Effector memory CD4-positive, alpha-beta T cell (primary cell): ENCODE data around the gene GABRR1.
"Not testable (repeated sequence)": the region's sequence is repeated elsewhere in the genome, so short reads cannot be mapped to it uniquely, and the experiment has no call there.

Experiments used
- DNase-seq, 3 donors: peaks; one replicate each; pipeline ENCODE4 v3.0.0-alpha.2; 2020
- H3K27ac ChIP-seq: 2 replicates; pipeline ENCODE4 v1.7.0; 2013; ENCODE audit warnings: mild to moderate bottlenecking, low read length, moderate library complexity; ENCODE audit not compliant: insufficient read depth, poor library complexity, severe bottlenecking
- H3K27me3 ChIP-seq: replicated peaks from 2 replicates; pipeline ENCODE4 v1.7.0; 2013; ENCODE audit warnings: mild to moderate bottlenecking, low read length; ENCODE audit not compliant: insufficient read depth, control insufficient read depth, poor library complexity, severe bottlenecking
- H3K36me3 ChIP-seq: 2 replicates; pipeline ENCODE4 v1.7.0; 2013; ENCODE audit warnings: mild to moderate bottlenecking, low read length, moderate library complexity; ENCODE audit not compliant: control insufficient read depth, insufficient read depth
- H3K4me1 ChIP-seq: 2 replicates; pipeline ENCODE4 v1.7.0; 2013; ENCODE audit warnings: low read length, mild to moderate bottlenecking; ENCODE audit not compliant: control insufficient read depth, insufficient read depth, poor library complexity, severe bottlenecking
- H3K4me3 ChIP-seq: 2 replicates; pipeline ENCODE4 v1.7.0; 2013; ENCODE audit warnings: low read length, low read depth, mild to moderate bottlenecking; ENCODE audit not compliant: insufficient read depth, poor library complexity, severe bottlenecking
- H3K9me3 ChIP-seq: 2 replicates; pipeline ENCODE4 v1.7.0; 2013; ENCODE audit warnings: mild to moderate bottlenecking, low read length, moderate library complexity; ENCODE audit not compliant: control insufficient read depth

The GABRR1 gene

GRCh38 chr6:89133981-89134380 is 83.2 kb downstream of the GABRR1 start:
- no peaks in the 10 kb centered on the region for H3K4me1 ChIP-seq
- H3K27ac ChIP-seq = no peak overlapping the region
- DNase-seq = no peak
- no peak overlapping the region for H3K4me3 ChIP-seq
- no peaks in the 10 kb centered on the region for H3K9me3 ChIP-seq
- H3K27me3 ChIP-seq = no peaks in the 10 kb centered on the region
- H3K36me3 ChIP-seq = no peaks in the 10 kb centered on the region

DNA sequence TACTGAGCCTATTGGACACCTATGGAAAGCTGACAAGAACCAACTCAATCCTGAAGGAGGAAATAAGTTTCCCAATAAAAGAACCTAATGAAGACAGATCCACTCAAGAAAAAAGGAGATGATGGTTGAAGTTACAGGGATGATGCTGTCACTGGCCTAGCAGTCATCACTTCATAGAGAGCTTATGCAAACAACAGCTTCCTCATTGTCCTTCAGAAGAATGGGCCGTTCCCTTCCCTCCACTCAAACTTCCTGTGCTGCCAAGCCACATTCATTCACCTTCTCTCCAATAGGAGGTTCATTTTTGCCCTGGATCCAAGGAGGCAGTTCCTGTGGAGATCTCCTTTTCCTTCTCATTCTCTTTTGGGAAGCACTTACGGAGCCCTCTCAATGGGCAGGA is 85.1 kb downstream of the GABRR1 start:
- no peaks in the 10 kb centered on the region for H3K9me3 ChIP-seq
- H3K36me3 ChIP-seq = no peaks in the 10 kb centered on the region
- H3K27me3 ChIP-seq = no peaks in the 10 kb centered on the region
- H3K27ac ChIP-seq = no peak overlapping the region
- no peak for DNase-seq
- H3K4me1 ChIP-seq = no peaks in the 10 kb centered on the region
- H3K4me3 ChIP-seq = no peak overlapping the region

DNA sequence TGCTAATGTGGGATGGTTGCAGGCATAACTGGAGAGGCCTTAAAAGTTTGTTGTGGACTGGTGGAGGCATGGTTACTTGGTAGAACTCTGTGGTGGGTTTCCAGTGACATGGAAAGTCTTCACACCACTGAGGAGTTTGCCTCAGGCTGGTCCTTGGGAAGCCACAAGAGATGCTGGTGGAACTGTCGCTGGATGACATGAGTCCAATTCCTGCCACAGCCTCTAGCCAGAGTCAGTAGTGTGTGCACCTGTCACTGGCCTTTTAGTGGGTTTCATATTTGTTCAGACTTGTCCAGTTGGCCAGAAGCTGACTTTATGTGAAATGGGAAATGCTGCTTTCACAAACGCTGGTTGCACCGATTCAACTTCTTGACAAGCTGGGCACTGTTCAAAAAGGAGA is 85.6 kb downstream of the GABRR1 start:
- Histone ChIP-seq H3K9me3 (no peaks in the 10 kb centered on the region), H3K4me1 (no peaks in the 10 kb centered on the region), H3K27ac (no peak overlapping the region), H3K36me3 (no peaks in the 10 kb centered on the region), H3K27me3 (no peaks in the 10 kb centered on the region), H3K4me3 (no peak overlapping the region)
- DNase-seq = no peak

- not testable (repeated sequence) for H3K27ac ChIP-seq, DNase-seq, H3K9me3 ChIP-seq, H3K27me3 ChIP-seq, H3K36me3 ChIP-seq, H3K4me3 ChIP-seq, H3K4me1 ChIP-seq
These were observed 88.9 kb downstream of the GABRR1 start for GRCh38 chr6:89128256-89128671.
